GM19468 (cell line): Measurements from ENCODE around the gene SEC61B.
"Not testable (repeated sequence)": the region's sequence is repeated elsewhere in the genome, so short reads cannot be mapped to it uniquely, and the experiment has no call there.

Experiments
- ATAC-seq: cut with Tn5 transposase; IDR thresholded peaks from one replicate; pipeline ENCODE4 v1.9.1; 2021; ENCODE audit warnings: mild to moderate bottlenecking, moderate library complexity, moderate number of reproducible peaks; ENCODE audit not compliant: unreplicated experiment; ENCODE audit errors: extremely low read depth

The SEC61B gene

DNA sequence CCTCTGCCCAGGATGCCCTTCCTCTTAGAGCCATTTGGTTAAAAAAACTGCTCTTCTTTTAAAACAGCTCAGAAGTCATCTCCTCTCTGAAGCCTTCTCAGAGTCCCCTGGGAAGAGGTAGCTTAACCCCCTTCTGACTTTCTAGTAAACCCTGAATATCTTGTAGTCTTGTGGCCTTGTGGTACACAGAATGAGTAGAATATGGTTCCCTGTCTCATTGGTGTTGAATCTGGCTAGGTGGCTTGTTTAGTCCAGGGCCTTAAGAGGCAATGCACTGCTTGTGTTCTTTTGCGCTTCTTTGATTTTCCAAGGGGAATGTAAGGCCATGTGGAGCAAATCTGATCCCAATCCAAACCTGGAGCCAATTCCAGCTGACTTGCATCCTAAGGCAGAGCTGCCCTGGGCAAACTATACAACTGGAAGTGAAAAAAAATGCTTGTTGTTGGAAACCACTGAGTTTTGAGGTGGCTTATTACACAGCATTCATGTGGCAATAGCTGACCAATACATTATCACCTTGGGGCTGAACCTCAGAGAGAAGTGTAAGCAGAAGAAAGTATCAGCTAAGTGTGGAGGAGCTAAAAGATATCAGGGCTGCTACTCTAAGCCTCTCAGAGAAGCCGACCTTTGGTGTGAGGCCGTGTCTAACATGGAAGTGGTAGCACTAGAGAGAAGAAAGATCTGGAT, 31.3 kb upstream of the SEC61B start:
- no peak for ATAC-seq

DNA sequence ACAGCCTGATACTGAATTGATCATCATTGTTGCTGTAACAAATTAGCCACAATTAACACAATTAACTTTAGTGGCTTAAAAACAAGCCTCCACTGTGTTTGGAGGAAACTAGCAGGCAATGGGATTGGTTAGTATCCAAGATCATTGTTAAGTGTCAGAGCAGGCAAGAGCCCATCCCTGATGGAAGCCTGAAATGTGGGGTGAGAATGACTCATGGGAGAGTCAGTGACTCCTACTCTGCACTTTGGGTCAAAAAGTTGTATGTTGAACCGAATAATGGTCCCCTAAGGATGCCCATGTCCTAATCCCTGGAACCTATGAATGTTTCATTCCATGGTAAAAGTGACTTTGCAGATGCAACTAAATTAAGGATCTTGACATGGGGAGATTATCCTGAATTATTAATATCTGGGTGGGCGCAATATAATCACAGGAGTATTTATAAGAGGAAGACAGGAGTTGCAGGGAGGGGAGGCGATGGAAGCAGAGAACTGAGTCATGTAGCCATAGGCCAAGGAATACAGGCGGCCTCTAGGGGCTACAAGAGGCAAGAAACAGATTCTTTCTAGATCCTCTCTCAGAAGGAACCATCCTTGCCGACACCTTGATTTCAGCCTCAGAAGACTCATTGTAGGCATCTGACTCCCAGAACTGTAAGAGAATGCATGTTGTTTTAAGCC, 29.2 kb upstream of the SEC61B start:
- no peak for ATAC-seq

DNA sequence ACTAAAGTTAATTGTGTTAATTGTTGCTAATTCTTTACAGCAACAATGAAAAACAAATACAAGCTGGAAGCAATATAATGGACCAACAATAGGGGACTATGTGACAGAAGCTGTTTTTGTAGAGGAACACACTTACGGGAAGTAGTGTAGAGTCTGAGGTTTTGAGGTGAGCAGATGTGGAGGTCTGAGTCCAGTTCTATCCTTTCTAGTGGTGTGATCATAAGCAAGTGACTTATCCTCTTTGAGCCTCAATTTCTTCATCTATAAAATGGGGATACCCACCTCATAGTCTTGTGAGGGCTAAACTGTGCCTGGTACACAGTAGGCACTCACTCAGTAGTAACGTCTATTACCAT, 28.6 kb upstream of the SEC61B start:
- ATAC-seq, result no peak

DNA sequence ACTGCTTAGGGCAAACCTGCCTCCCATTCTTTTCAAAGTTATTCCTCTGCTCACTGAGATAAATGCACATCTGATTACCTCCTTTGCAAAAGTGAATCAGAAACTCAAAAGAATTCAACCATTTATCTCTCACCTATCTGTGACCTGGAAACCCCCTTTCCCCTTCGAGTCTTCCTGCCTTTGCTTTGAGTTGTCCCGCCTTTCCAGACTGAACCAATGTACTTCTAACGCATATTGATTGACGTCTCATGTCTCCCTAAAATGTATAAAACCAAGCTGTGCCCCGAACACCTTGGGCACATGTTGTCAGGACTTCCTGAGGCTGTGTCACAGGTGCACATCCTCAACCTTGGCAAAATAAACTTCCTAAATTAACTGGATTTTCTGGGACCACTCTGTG, 25.6 kb upstream of the SEC61B start:
- not testable (repeated sequence) for ATAC-seq

DNA sequence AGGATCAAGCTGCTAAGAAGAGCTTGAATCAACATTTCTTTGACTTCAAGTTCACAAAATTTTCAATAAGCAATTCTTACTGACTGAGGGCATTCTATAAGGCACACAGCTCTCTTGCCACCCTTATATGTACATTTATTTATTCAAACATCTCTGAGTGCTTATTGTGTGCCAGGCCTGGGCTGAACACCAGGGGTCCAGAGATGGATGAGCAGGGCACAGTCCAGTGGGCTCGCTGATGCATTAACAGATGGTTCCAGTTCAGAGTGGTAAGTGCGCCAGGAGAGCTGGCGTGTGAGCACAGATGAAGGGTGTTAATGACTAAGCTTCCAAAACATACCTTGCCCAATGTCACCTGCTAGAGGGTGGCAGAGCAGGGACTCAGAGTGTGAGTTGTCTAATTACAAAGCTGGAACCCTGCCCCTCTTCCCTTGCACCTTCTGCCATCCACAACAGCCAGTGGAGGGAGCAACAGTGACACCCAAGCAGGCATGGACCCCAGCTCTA, 24.9 kb upstream of the SEC61B start:
- no peak for ATAC-seq

DNA sequence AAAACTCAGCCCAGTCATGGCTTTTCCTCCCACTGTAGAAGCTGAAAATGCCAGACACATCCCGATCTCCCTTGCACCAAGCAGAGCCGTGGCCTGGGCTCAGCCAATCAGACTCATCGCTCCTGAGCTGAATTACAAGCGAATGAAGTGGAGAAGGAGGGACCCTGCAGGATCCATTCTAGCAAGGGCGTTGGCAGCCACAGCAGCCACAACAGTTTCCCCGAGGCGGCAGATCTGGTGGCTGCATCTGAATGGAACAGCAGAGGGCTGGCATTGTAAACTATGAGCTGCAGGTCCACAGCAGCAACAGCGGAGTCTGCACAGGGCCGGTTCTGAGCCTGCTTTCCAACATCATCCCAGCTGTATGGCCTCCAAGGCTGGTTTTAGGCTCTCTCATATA, 24.1 kb upstream of the SEC61B start:
- ATAC-seq, result no peak

DNA sequence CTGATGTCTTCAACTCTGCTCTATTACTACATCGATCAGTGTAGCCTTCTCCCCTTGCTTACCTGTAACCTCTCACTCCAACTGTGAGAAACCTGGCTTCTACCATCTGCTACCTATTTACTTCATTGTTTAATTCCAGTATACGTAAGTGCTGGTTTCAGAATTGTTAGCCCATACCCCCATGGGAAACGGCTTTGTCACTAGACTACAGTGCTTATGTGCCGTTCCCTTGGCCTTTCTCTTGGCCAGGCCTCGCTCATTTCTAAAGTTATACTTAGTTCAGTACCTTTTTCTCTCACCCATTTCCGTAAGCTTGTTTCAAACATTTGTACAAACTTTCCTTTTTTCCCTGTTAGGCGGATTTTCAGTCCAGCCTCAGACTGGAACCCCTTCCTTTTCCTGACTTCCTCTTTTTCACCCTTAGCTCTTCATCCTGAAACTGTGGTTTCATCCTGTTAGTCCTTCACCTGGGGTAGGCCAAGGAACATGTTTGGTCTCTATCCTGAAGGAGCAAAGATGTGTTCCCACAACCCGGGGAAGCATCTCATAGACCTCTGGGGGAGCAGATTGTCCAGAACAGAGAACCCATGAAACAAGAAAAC, 22.0 kb upstream of the SEC61B start:
- no peak for ATAC-seq

DNA sequence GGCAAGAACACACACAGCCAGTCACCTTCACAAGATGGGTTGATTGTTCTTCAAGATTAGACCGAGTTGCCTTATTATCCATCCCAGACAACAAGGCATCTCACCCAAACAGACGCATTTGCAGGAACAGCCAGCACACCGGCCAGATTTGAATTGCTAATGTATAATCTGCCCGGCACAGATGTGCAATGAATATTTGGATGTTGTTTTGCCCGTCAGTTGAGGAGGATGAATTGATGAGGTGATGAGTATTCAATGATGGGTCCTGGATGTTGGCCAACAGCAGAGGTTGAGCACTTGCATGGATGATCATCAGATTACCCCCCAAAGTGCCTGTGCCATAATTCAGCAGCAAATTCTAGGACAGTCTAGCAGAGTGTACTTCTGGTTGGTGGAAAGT, 20.5 kb upstream of the SEC61B start:
- no peak for ATAC-seq

DNA sequence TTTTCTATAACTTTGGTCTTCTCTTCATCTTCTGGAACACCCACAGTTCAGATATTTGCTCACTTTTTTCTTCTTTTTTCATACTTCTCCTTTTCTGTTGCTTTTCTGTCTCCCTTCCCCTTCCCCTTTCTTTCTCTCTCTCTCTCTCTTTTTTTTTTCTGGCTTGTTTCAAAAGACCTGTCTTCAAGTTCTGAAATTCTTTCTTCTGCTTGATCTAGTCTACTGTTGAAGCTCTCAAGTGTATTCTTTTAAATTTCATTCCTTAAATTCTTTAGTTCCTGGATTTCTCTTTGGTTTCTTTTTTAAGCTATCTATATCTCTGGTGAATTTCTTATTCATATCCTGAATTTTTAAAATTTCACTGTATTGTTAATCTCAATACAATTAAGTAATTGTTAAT, 11.5 kb upstream of the SEC61B start:
- no peak for ATAC-seq

DNA sequence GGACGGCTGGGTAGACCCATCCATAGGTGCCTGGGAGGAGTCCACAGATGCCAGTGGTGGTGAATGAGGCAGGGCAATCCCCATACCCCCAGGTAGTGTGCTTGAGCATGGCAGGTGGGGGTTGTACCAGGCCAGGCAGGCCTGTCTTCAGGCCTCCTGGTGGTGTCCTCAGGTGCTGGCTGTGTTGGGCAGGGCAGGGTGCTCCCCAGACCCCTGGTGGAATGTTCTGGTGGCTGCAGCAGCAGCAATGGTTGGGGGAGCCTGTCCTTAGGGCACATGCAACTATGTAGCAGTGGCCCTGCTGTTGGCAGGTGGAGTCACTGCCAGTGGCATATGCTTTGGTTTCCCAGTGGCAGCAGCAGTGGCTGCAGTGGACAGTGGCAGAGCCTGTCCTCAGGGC, 10.3 kb upstream of the SEC61B start:
- no peak for ATAC-seq

DNA sequence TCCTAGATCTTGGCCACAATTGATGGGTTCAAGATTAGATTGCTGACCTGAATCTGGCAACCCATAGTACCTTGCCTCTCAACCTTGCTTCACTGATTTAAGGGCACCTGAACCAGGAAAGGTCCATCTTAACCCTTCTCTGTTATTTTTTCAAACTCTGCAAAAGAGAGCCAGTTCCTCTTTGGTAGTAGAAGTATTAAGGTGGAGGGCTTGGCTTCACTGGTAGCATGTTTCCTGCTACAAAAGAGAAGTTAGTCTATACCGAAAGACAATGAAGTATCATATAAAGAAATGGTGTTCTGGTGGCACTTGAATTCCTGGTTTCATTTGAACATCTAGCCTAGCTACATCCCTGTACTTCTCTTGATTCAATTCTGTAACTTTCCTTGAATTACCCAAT, 8.9 kb upstream of the SEC61B start:
- no peak for ATAC-seq

DNA sequence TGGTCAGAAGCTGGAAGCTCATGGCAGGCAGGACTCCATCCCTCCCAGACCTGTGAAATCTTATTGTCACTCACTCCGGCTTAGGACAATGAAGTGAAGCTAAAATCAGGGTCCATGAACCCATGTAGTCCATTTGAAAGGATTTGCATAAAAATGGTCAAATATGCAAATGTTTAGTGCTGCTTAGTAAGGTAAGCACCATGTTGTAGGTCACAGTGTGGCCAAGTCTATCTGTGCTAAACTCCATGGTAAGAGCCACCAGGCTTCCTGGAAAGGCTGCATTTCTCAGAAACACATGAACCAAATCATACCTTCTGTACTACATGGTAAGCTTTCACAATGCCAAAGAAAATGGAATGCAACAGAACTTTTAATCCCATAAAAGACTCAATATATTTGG, 6.0 kb upstream of the SEC61B start:
- ATAC-seq, result no peak

DNA sequence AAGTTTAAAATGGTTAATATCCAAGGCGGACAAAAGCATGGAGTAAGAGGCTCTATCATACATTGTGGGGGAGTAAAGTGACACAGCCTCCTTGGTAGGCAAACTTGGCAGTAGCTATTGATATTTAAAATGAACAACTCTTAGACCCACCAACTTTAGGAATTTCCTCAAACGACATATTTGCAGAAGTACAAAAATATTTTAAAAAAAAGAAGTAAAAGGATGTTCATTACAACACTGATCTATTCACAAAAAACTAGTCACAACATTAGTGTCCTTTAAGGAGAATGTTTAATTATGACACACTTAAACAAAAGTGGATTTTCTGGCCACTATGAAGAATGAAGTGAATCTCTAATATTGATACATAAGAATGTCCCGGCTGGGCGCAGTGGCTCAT, 2.1 kb upstream of the SEC61B start:
- ATAC-seq, result no peak

DNA sequence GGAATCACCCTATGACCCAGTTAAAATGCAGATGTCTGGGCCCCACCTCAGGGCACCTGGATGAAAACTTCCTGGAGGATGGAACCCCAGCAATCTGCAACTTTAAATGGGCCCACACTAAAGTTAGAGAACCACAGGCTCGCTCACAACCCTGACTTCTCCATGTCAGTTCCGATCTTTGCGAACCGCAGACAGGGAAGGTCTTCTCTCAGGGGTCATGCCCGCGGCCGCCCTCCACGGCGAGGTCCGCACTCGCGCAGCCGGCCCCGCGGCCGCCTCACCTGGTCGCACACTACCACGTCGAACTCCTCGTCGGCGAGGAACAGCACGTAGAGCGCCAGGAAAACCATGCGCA, 839 bp upstream of the SEC61B start:
- ATAC-seq, result no peak

DNA sequence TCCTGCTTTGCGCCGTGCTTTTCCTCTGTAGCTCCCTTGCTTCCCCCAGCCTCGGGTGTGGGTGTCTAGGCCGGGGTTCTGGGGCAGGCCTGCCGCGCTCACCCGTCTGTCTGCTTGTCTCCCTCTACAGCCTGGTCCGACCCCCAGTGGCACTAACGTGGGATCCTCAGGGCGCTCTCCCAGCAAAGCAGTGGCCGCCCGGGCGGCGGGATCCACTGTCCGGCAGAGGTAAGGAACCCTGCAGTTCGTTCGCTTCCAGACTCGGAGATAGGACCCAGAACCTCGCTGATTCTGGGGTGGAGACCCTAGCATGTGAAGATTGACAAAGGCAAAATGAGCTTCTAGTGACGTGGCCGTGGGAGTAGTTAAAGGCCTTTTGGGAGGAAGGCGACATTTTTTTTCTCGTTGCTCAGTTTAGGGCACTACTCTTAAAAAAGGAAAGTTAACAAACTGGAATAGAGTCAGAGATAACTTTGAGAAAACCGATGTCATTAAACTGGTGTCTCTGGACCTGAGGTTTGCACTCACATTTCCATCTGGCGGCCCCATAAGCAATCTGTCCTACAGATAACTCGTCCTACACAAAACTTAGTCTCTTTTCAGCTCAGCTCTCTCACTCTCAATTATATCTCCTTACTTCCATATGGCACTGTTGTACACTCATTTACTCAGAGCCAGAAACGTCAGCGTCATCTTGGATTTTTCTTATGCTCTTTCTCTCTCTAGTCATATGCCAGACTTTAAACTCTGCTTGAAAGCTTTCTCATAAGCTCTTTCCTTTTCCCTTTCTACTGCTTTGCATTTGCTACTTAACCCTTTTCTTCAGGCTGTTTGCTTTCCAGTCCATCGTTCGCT, 561 bp downstream of the SEC61B start:
- no peak for ATAC-seq

DNA sequence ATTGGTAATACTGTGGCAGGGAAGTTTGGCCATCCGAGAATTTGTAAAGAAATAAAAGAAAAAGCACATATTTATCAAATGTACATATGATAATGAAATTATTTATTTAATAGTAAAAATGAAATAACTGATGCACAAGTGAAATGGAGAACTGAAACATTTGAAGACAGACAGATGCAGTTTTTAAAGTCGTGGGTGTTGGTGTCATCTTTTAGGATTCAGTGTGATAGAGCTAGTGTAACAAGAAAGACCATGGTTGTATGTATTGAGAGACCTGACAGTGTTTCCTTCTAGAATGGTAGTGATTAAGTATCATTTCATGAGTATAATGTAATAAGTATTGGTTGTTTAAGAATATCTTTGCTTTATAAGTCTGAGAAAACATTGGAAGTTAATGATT, 2.4 kb downstream of the SEC61B start:
- ATAC-seq, result no peak

DNA sequence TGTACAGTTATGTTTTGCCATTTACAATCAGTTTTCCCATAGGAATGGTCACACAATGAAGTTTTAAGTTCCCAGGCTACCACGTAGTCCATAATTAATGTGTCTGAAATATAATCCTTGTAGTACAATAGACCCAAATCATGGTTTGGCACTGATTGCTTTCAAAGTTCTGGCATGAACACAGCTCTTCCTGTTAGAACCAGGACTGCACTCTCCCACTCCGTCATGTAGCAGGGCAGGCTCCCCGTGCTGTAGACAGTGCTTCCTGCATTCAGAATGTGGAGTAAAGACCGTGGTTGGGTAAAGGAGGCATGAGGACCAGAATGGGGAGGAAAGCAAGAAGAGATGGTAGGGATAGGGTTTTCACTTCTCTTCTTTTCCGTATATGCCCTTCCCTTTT, 4.0 kb downstream of the SEC61B start:
- ATAC-seq, result no peak

DNA sequence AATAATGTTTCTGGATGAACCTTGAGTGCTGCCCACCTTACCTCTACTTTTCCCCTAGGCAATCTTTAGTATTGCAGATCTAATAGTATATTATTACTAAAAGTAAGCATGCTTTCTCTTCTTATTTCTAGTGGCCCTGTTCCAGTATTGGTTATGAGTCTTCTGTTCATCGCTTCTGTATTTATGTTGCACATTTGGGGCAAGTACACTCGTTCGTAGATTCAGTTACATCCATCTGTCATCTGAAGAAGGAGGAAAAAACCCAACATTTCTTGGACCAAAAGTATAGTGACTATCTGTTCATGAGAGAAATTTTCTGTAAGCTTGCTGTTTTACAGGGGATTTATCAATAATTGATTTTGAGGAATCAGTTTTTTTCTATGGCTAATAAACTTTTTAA, 8.1 kb downstream of the SEC61B start:
- ATAC-seq, result no peak

DNA sequence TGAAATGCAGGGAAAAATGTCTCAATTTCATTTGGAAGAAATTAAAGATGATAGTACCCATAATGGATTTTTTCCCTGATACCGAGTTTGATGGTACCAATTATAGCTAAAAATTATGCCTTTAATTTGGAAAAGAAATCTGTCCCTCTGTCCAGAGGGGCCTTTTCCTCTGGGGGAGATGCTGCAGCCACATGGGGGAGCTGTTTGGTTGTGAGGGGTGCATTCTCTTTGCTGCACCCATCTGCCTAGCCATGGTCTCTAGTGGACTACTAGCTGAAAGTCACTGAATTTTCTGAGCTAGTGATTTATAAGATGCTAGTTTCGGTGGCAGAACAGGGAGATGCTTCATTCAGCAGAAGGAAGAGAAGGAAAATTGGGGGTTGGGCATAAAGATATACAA, 9.6 kb downstream of the SEC61B start:
- ATAC-seq, result no peak

DNA sequence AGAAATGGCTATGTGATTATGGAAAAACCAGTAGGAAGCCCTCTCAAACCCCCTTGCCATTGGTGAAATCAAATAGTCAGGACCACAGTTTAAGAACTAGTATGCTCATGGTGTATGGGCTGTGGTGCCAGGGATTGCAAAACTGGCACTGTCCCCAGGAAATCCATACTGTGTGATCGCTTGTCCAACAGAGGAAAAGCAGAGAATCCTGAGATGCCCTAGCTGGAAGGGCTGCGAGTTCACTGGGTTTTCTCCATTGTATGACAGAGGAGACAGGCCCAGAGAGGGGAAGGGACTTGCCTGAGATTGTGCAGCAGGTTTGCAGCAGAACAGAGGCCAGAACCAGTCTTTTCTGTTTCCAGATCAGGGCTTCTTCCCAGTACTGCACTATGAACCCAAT, 12.5 kb downstream of the SEC61B start:
- no peak for ATAC-seq

DNA sequence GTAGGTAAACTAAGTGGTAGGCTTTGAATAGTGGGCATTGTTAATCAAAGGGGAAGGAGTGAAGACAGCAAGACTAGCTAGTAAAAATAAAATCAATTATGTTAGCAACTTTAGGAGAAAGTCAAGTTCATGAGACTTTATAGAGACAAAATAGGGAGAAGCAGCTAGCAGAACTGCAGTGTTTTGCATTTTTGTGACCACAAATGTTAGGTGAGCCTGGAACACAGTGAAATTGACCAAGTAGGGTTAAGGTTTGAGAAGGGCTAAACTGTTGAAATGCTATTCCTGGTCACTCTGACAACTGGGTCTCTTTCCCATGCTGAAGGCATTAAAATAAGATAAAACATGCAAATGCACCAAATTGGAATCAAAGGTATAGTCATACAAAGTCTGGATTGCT, 13.0 kb downstream of the SEC61B start:
- no peak for ATAC-seq
